Measurements from ENCODE around the gene SORT1. TPM values are rescaled to one million over a fixed set of nuclear protein-coding genes. Genes with fewer than 3 reads are reported as not detected.
"Not testable (repeated sequence)": the region's sequence is repeated elsewhere in the genome, so short reads cannot be mapped to it uniquely, and the experiment has no call there.

The SORT1 gene
- total RNA-seq, 1 donor from 2014 or later, result 9.4 TPM

DNA sequence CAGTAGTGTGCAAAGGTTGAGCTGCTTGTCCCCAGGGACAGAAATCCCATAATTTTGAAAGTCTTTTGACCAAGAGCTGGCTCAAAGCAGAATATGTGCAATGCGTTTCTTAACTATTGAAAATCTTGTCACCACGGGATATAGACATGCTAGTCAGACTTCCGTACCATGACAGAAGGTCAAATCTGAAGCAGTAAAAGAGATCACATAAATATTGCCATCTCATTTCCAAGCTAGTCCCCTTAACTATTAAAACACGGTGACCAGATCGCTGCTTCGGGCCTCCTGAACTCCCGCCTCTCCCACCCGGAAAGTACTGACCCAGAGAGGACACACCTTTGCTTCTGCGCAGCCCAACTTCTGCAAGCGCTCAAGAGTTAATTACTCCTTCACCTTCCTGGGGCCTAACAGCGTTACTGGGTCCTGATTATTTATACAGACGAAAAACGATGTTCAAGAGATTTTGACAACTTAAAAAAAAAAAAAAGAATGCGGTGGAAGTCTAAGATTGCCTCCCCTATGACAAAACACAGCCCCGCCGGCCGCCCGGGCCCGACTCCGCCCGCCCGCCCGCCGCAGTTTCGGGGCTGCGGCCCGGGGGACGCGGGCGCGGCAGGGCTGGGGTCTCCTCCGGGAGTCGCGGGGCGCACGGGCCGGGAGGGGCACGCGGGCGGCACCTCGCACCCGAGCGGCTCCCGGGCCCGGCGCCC lies 692 bp downstream of the SORT1 start:
- DNase-seq (ENCODE audit: low read depth in 2 of 2), result peak in 1 of 2 donors; percentile 3

DNA sequence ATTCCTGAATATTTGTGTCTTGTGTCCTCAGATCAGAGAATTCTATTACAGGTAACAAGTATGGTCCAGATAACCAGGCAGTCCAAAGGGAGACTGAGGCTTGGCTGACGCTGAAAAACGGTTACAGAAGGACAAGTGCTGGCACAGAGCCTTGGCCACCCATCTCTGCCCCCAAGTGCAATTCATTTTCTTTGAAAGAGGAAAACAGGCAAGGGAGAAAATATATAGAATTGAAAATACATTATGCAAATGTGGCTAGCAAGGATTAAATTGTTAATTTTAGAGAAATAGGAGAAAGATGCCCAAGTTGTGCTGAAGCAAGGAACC lies 1.2 kb downstream of the SORT1 start:
- DNase-seq (ENCODE audit: low read depth in 2 of 2), result no peak

DNA sequence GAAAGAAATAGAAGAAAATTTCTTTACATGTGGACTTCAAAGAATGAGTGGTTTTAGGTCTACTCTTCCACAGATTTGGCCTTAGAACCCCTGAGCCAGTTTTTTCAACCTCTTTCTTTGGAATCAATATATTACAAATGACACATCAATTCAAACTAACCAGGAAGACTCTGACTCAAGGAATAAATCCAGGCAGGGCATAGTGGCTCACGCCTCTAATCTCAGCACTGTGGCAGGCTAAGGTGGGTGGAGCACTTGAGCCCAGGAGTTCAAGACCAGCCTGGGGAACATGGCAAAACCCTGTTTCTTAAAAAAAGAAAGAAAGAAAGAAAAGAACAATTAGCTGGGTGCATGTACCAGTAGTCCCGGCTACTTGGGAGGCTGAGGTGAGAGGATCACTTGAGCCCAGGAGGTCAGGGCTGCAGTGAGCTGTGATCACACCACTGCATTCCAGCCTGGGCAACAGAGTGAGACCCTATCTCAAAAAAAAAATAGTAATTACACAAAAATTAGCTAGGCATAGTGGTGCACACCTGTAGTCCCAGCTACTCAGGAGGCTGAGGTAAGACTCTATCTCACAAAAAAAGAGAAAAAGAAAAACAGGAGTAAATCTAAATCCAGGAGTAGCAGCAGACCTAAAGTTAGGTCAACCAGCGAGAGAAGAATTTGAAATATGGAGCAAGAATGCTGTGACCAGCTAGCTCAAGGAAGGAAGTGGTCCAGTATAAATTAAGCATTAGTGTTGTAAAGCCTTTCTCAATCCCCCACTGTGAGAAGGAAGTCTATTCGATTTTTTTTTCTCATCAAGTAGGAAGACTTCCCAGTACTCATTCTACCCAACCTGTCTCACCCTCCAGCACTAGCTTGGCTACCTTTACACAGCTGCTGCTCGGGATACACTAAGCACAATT lies 1.9 kb downstream of the SORT1 start:
- DNase-seq (ENCODE audit: low read depth in 2 of 2), result no peak

DNA sequence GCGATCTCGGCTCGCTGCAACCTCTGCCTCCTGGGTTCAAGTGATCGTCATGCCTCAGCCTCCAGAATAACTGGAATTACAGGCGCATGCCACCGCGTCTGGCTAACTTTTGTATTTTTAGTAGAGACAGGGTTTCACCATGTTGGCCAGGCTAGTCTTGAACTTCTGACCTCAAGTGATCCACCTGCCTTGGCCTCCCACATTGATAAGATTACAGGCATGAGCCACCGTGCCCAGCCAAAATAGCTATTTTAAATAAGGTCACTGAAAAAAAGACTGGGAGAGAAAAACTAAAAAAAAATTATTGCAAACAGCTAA lies 2.5 kb downstream of the SORT1 start:
- not testable (repeated sequence) for DNase-seq (ENCODE audit: low read depth in 2 of 2)

DNA sequence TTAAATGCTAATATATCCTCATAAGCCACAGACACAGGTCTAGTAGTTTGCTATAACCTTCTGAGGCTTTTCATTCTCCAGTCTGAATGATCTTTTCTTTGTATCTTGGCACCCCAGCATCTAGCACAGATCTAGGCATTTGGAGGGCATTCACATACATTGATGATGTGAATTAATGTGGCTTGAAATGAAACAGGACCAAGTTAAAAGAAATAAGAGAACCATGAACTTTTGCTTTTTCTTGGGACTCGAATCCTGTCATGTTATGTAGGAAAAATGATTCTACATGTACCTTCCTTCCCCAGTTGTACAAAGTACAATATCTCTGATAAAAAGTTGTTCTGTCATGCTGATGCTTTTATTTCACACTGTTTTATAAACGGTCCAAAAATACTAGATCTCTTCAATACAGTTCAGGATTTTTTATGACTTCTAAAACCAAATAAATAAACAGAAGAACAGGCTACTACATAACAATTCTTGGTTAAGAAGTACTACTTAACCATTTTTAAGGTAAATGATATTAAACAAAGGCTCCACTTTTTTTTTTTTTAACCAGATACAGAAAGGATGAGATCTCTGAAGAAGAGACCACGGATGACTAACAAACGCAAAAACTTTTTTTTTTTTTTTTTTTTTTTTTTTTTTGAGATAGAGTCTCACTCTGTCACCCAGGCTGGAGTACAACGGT lies 3.0 kb downstream of the SORT1 start:
- no peak for DNase-seq (ENCODE audit: low read depth in 2 of 2)

DNA sequence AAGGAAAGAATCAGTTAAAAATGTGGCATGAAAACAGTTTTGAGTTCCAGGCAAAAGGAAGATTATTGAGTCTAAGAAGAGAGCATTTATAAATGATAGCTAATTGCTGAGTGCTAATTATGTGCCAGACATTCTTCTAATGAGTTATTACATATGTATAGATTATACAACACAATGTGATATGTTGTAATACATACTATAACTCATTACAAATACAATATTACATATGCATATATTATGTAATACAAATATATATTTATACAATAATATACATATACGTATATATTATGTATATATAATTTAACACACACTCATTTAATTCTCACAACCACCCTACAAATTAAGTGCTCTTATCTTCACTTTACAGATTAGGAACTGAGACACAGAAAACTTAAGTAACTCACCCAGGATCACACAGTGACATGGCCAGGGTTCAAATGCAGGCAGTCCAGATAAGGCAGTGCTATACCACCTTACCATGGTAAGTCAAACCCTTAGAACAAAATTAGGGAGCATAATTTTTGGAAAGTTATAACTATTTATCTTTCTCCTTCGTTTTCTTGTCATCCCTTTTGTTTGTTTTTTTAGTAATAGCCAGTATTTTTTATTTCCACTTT lies 4.0 kb downstream of the SORT1 start:
- no peak for DNase-seq (ENCODE audit: low read depth in 2 of 2)

DNA sequence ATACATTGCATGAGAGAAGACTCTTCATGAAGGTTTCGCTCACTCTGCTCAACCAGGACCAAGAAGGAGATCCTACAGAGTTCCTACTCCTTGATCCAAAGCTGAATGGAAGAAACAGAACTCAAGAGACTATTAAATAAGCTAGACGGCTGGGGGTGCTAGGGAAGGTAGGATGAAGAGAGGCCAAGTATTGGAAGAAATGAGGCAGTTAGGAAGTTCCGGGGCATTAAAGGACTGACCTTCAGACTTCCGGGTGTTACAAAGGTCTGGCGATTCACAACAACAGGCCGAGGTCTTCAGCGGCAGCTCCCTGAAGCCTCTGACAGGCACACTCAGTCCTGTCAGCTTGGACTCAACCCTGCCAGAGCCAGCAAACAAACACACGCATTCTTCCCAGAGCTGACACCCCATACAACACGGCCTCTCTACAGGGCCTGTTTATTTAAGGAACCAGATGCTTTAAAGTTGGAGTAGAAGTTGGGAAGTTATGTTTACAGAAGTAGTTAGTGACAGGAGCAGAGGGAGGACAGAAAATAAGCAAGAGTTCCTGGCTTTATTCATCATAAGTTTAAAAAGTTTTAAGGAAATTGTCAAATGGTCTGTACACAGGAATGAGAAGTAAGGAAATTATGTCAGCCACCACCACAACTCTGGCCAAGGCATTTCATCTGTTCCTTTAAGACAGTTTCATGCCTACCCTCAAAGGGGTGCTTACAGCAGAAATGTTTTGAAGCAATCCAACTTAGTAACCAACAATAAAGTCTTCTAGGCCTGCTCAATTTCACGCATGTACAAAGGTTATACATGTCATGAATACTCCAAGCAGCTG lies 4.7 kb downstream of the SORT1 start:
- peak in 1 of 2 donors; percentile 52 for DNase-seq (ENCODE audit: low read depth in 2 of 2)

DNA sequence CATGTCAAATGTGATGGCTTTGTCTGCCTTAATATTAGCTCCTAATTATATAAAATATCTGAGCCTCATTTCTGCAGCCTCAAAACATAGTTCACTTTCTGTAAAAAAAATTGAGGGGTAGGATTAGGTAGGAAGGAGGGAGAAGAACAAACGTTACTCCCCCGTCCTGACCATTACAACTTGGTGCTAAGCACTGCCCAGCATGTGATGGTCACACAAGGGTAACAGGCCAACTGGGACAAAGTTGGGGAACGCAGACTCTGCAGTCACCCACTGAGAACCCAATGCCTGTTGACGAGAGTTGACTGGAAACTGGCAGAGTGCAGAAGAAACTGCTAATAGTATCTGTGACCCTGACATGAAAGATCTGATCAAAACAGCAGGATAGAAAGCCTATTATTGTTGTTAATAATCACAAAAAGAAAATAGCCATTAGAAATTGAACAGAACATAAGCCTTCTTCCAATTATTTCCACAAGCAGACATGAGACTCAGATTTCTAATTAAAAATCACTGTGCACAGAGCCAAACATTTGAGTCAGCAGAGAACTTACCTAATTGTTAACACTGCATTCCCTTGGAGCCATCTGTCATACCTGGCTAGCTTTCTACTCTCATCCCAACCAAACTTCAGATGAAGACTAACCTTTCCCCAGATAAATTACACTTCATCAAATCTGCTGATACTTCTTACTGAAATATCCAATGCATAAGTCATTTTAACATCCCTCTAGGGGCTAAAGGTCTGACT lies 5.5 kb downstream of the SORT1 start:
- no peak for DNase-seq (ENCODE audit: low read depth in 2 of 2)

DNA sequence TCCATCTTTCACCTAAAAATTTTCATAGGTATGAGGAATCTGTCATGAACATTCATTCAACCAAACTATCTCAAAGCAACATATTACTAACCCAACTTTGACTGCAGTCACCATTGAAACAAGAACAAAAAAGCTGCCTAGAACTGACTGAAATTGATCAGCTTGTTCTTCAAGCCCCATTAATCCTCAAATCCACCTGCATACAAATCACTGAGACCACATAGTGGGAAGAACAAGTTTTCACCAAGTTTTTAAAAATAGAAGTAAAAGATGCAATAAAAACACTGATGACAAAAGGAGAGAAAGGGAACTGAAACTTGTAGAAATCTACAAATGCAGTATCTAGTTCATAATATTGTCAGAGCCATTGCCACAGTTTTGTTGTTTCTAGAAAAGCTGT lies 6.1 kb downstream of the SORT1 start:
- DNase-seq (ENCODE audit: low read depth in 2 of 2), result no peak

DNA sequence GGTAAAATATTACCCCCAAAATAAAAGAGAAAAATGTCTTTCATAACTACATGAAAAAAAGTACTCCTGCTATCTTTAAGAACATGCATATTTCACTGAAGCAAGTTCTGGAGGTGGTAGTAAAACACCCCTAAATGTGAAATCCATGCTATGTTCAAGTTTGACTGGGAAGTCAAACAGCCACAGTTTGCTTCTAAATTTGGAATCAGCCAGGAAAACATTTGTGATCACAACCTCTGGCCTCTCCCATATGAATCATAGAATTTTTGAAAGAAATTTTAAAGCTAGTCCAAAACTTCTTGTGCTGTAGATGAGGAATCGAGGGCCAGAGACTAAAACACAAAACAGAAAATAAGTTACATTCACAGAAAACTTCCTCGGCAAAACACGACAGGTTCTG lies 6.6 kb downstream of the SORT1 start:
- peak; percentile 18 to 49 for DNase-seq (ENCODE audit: low read depth in 2 of 2)

DNA sequence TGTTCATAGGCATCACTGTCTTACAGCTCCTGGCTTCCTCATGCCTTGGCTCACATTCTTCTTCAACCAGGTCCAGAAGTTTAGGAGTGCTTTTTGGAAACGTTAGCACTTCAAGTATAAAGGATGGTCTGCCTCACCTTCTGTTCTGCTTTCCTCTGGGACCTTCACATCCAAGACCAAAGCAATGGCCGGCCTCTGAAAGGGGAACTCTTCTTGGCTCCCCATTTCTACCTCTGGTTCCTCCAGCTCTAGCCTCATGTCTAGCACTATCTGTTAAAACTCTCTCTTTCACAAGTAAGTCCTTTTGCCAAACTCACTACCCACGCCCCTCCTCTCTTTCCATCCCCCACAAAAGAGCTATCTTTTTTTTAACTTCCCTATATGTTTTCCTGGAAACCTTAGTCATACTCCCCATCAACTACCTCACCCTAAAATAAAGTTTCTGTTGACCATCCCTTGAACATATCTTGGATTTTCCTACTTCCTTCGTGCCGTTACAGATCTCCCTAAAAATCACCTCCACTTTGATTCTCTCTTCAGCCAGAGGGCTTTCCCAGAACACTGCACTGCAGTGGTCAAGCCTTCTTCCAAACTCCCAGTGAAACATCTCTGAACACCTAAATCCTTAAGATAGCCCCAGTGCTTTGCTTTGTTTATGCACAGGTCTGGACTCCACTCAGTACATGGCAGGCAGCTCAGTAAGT lies 7.9 kb downstream of the SORT1 start:
- DNase-seq (ENCODE audit: low read depth in 2 of 2), result no peak

DNA sequence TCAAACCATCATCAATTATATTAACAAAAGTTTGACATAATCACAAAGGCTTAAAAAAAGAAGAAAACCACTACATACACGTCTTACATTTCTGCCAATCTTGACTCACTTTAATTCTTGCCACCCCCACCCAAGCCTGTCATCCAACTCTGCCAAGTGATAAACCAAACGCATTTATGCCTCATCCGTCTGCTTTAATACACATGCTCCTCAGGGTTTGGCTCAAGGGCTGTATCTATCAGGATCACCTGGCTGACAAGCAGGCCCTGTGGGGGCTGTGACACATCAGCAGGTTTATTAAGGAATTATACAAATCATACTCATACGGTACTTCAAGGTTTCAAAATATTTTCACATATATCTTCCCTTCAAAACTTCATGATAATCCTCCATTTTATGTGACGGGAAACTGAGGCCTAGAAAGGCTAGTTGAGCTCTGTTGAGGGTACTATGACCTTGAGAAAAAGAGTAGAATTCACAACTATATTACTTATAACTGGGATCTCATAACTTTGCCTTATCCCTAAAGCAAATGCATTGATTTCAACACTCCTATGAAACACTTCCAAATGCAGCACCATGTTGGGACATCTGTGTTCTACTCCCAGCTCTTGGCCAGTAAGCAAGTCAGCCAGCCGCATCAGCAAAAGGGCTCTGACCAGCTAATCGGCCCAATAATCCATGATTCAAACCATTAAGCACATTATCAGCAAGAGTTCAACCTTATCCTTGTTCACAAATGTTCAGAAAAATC lies 8.7 kb downstream of the SORT1 start:
- DNase-seq (ENCODE audit: low read depth in 2 of 2), result no peak

DNA sequence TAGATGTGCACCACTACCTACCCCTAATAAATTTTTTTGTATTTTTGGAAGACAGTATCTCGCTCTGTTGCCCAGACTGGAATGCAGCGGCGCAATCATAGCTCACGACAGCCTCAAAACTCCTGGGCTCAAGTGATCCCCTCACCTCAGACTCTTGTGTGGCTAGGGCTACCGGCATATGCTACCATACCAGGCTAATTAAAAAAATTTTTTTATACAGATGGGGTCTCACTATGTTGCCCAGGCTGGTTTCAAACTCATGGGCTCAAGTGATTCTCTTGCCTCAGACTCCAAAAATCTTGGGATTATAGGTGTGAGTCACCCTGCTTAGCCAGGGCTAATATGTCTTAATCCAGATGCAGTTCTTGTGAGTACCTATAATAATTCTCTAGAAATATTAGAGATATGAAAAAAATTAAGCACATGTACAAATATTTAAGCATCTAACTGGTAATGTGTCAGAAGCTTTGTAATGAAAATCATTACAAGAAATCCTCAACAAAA lies 9.5 kb downstream of the SORT1 start:
- DNase-seq (ENCODE audit: low read depth in 2 of 2), result no peak

DNA sequence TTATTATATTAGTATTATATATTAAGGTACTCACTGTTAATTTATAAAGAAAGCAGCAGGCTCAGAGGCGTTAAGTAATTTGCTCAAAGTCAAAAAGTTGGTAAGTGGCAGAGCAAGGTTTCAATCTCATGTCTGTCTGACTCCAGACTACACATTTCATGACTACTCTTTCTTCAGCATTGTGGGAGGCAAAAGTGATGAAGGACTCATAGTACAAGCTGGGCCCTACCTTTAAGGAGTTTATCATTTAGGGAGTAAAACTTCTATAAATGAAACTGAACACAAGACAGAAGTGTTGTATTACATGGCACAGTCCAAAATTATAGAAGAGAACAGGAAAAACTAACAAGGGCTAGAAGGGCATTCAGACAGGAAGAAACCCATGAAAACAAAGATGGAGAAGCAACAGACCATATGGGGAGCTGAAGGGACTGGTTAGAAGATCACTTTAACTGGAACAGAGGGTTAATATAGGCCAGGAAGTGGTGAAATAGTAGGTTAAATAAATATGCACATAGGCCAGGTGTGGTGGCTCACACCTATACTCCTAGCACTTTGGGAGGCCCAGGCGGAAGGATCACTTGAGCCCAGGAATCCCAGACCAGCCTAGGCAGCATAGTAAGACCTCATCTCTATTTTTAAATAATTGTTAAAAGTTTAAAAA lies 11.5 kb downstream of the SORT1 start:
- DNase-seq (ENCODE audit: low read depth in 2 of 2), result no peak

DNA sequence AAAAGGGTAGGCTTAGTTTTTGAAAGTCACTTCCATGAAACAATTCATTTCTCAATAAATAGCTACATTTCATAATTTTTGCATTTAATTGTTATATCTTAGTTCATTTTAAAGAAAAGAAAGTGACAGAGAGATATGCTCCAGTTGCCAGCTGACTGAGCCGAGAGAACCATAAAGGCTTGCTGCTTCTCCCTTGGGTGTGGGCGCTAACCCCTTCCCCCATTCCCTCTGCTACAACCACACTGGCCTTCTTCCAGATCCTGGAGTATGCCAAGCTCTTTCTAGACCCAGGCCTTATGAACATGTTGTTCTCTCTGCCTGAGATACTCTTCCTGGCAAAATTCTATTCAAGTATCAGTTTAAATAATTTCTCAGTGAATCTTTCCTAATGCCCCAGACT lies 12.3 kb downstream of the SORT1 start:
- DNase-seq (ENCODE audit: low read depth in 2 of 2), result no peak

DNA sequence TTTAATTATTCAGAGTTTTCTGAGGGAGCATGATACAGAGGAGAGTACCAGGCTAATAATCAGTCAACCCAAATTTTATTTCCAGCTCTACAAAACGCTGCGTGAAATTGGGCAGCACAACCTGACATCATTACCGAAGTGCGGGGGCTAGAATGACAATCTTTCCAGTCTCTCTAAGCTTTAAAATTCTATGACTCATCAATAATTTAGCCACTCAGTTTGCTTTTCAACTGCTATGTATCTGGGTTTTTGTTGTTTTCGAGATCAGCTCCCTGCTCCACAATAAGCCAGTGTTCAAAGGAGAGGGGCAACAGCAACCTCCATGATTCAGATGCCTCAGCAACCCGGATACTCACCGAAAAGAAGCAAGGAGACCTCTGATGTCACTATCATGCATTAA lies 13.9 kb downstream of the SORT1 start:
- DNase-seq (ENCODE audit: low read depth in 2 of 2), result no peak

DNA sequence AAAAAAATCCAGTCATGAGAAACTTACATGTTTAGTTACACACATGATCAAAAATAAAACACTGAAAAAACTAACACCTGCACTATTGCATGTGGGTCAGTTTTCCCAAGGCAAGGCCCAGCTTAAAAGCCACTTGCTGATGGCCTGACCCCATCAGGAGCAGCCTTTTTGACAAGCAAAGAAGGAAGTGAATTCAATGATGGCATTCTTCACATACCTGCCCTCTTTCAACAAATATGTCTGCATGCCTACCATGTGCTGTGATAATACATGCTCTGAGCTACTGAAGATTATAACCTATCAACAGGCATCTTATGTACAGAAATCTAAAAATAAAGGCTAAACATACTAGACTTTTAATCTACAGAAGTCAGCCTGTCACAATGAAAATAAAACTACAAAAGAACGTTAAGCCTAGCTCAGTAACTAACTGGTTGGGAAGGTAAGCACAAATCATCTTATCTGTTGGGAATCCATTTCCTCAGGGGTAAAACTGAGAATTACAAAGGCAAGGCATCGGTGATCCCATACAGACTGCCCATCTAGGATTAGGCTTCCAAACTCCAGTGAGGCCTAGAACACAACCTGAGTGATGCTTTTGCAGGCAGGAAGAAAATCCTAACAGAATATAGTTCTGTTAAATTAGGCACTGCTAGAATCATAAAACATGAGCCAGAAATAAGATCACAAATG lies 14.5 kb downstream of the SORT1 start:
- DNase-seq (ENCODE audit: low read depth in 2 of 2), result no peak

DNA sequence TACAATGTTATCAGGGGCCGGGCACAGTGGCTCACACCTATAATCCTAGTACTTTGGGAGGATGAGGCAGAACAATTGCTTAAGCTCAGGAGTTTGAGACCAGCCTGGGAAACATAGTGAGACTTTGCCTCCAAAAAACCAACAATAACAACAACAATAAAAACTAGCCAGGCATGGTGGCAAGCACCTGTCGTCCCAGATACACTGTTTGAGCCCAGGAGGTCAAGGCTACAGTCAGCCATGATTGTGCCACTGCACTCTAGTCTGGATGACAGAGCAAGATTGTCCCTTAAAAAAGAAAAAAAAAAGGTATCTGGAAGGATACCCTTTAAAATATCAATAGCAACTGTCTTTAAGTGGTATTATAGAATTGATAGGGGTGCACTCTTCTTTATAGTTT lies 16.1 kb downstream of the SORT1 start:
- no peak for DNase-seq (ENCODE audit: low read depth in 2 of 2)

Data from dermis microvascular lymphatic vessel endothelial cell (primary cell).